Liver (tissue), 9 donors: ENCODE measurements around the gene TUBA4B. TPM values are rescaled to one million over a fixed set of nuclear protein-coding genes. Genes with fewer than 3 reads are reported as not detected.
A peak's percentile ranks its signal among the peaks of the same experiment; 100 is the strongest.

Experiments used
- DNase-seq: peaks from one replicate; pipeline ENCODE4 v3.0.0-alpha.2; 2017; ENCODE audit warnings: low spot score
- H3K27ac ChIP-seq, 2 donors: one replicate each; pipeline ENCODE4 v1.7.0; 2013; ENCODE audit warnings: inconsistent platforms in 2 of 2, low read length in 2 of 2, control low read depth in 1 of 2, low read depth in 1 of 2, mild to moderate bottlenecking in 1 of 2
- H3K27me3 ChIP-seq, 4 donors: one replicate each; pipeline versions ENCODE4 v1.6.1 to v1.7.0; 2013; ENCODE audit warnings: low read length in 3 of 4, inconsistent platforms in 1 of 4, mild to moderate bottlenecking in 1 of 4, moderate library complexity in 1 of 4; ENCODE audit not compliant: control insufficient read depth in 4 of 4, insufficient read depth in 4 of 4
- H3K36me3 ChIP-seq, 4 donors: one replicate each; pipeline versions ENCODE4 v1.6.1 to v1.7.0; 2013; ENCODE audit warnings: low read length in 3 of 4, mild to moderate bottlenecking in 3 of 4, low read depth in 1 of 4, moderate library complexity in 1 of 4; ENCODE audit not compliant: control insufficient read depth in 4 of 4, insufficient read depth in 3 of 4
- H3K4me1 ChIP-seq, 4 donors: one replicate each; pipeline versions ENCODE4 v1.6.1 to v1.7.0; 2013; ENCODE audit warnings: low read length in 3 of 4, mild to moderate bottlenecking in 3 of 4, moderate library complexity in 1 of 4; ENCODE audit not compliant: control insufficient read depth in 4 of 4, insufficient read depth in 4 of 4
- H3K4me3 ChIP-seq, 3 donors: one replicate each; pipeline versions ENCODE4 v1.6.1 to v1.7.0; 2013; ENCODE audit warnings: low read length in 3 of 3, control low read depth in 1 of 3, low read depth in 1 of 3, mild to moderate bottlenecking in 1 of 3
- H3K9ac ChIP-seq, 2 donors: one replicate each; pipeline ENCODE4 v1.7.0; 2013; ENCODE audit warnings: low read length in 2 of 2, mild to moderate bottlenecking in 2 of 2, moderate library complexity in 2 of 2, control low read depth in 1 of 2, low read depth in 1 of 2
- H3K9me3 ChIP-seq, 4 donors: one replicate each; pipeline versions ENCODE4 v1.6.1 to v1.7.0; 2013; ENCODE audit warnings: low read length in 3 of 4; ENCODE audit not compliant: control insufficient read depth in 4 of 4
- FOXA1 ChIP-seq: IDR thresholded peaks from 2 replicates; pipeline ENCODE4 v1.6.1; 2016; ENCODE audit warnings: antibody characterized with exemption
- FOXA2 ChIP-seq: IDR thresholded peaks from 2 replicates; pipeline ENCODE4 v1.6.1; 2016; ENCODE audit warnings: antibody characterized with exemption
- GABPA ChIP-seq, 2 donors: IDR thresholded peaks in 1 of 2; conservative IDR thresholded peaks in 1 of 2; 2 replicates each; pipeline ENCODE4 v1.6.1; 2016; ENCODE audit warnings: antibody characterized with exemption in 2 of 2, mild to moderate bottlenecking in 1 of 2, moderate library complexity in 1 of 2
- HNF4A ChIP-seq, 2 donors: conservative IDR thresholded peaks; 2 replicates each; pipeline ENCODE4 v1.6.1; 2016; ENCODE audit warnings: antibody characterized with exemption in 2 of 2, mild to moderate bottlenecking in 2 of 2
- JUND ChIP-seq, 2 donors: IDR thresholded peaks; 2 replicates each; pipeline ENCODE4 v1.6.1; 2016; ENCODE audit warnings: antibody characterized with exemption in 2 of 2
- NR2F2 ChIP-seq: IDR thresholded peaks from 2 replicates; pipeline ENCODE4 v1.6.1; 2016; ENCODE audit warnings: antibody characterized with exemption
- RAD21 ChIP-seq, 2 donors: IDR thresholded peaks; 2 replicates each; pipeline ENCODE4 v1.6.1; 2016; ENCODE audit warnings: antibody characterized with exemption in 2 of 2, mild to moderate bottlenecking in 2 of 2
- RXRA ChIP-seq, 2 donors: IDR thresholded peaks; 2 replicates each; pipeline ENCODE4 v1.6.1; 2017 to 2018; ENCODE audit warnings: antibody characterized with exemption in 2 of 2, mild to moderate bottlenecking in 1 of 2
- SP1 ChIP-seq: IDR thresholded peaks from 2 replicates; pipeline ENCODE4 v1.6.1; 2018; ENCODE audit warnings: antibody characterized with exemption, mild to moderate bottlenecking
- TAF1 ChIP-seq: conservative IDR thresholded peaks from 2 replicates; pipeline ENCODE4 v1.6.1; 2016; ENCODE audit warnings: antibody characterized with exemption, mild to moderate bottlenecking
- YY1 ChIP-seq: IDR thresholded peaks from 2 replicates; pipeline ENCODE4 v1.6.1; 2016; ENCODE audit warnings: antibody characterized with exemption, mild to moderate bottlenecking
- WGBS: extraction: QIAGEN DNeasy Blood & Tissue Kit; methylation state at CpG from one replicate; pipeline ENCODE4 v1.1.7; 2013; 5-methylcytosine and 5-hydroxymethylcytosine counted together
- polyA plus RNA-seq, 2 donors: library from polyadenylated mRNA; stranded (reverse) in 1 of 2; unstranded in 1 of 2; fragments of 200-250 nt in 1 of 2; fragments of >200 nt in 1 of 2; fragmentation: Nextera tagmentation in 1 of 2; extraction: Ambion mirVana in 1 of 2; gene quantifications; one replicate each; pipeline versions ENCODE4 v1.2.1 to v1.2.3, GENCODE V29; 2013 to 2015
- total RNA-seq, 2 donors: library from RNA; depleted of rRNA; stranded (reverse); fragments of >200 nt; gene quantifications; one replicate each; pipeline ENCODE4 v1.2.3, GENCODE V29; 2014
- TF ChIP-seq, protein P1 (sequence below): IDR thresholded peaks from 2 replicates; pipeline ENCODE4 v1.6.1; 2016; ENCODE audit warnings: antibody characterized with exemption
- TF ChIP-seq, protein P2 (sequence below): IDR thresholded peaks from 2 replicates; pipeline ENCODE4 v1.6.1; 2016; ENCODE audit warnings: antibody characterized with exemption, mild to moderate bottlenecking
- TF ChIP-seq, protein P3 (sequence below): IDR thresholded peaks from 2 replicates; pipeline ENCODE4 v1.6.1; 2016; ENCODE audit warnings: antibody characterized with exemption
- TF ChIP-seq, protein P4 (sequence below): IDR thresholded peaks from 2 replicates; pipeline ENCODE4 v1.6.1; 2016; ENCODE audit warnings: antibody characterized with exemption
- TF ChIP-seq, protein P5 (sequence below): fragments of 150-350 bp; IDR thresholded peaks from 2 replicates; pipeline ENCODE4 v1.5.1; 2017; ENCODE audit warnings: improper control_type of control experiment, low read depth, low read length; ENCODE audit not compliant: missing input control
- donor health status: healthy.
- donor health status: healthy.
- donor health status: healthy.
- donor health status: healthy.
- donor health status: healthy.

TUBA4B gene
- total and polyA plus RNA-seq, 4 donors: 0.08 to 0.20 (median 0.19) TPM; not detected in 1

DNA sequence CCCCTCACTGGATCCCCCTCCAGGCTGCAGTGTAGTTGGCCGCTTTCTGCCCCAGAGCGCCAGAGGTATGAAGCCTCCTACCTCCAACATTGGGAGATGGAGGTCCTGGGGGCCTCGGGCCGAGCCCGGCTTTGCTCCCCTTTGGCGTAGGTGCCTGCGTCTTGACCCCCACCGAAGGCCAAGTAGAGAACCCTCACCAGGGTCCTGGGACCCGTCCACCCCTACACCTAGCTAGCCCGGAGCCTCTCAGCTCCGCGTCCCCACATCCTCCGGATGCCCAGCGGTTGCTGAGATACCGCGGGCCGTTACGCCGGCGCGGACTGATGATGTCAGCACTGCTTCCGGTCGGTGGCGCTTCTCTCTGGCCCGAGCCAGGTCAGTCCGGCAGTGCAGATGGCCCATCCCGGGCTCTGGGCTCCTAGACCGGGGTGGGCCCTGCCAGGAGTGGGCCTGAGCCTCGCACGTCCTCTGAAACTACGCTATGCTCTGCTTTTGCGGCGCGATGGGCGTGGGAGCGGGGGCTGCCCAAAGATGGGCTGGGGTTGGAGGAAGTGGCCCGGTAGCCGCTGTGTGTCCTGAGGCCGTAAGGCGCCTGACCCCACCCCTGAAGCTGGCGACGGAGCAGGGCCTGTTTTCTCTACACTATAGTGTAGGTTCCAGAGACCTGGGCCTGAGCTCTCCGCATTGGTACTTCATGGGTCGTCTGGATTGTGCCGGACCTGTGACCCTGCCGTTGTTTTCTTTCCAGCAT lies 7.7 kb upstream of the TUBA4B start, which contains the start of the genes GLB1L and STK16:
Gene GLB1L, minus strand, starts transcription at position 297 of the 751 bp plus-strand sequence. CDS start 1,871 bp downstream, outside the sequence.
Gene STK16, plus strand, starts transcription at position 332 of the 751 bp plus-strand sequence. CDS start 521 bp downstream, outside the sequence.
- under 1% methylated on average over 46 of the region's 46 CpGs for WGBS
- Histone ChIP-seq H3K9ac (peak within 1 kb of the TSS; percentile 76 to 97), H3K9me3 (no peaks in the 10 kb centered on the region), H3K4me3 (peak within 1 kb of the TSS; percentile 70 to 95 (median 80)), H3K27ac (peak within 1 kb of the TSS; percentile 72 to 94), H3K27me3 (no peaks in the 10 kb centered on the region), H3K4me1 (peaks cover 11 to 63% (median 54%) of the 10 kb centered on the region in 4 donors), H3K36me3 (peaks cover 0 to under 1% (median 0%) of the 10 kb centered on the region in 4 donors)
- peak; percentile 97 for DNase-seq
- TF ChIP-seq TAF1: no peak
- peak; percentile 72 for TF ChIP-seq YY1
- TF ChIP-seq FOXA1: no peak
- TF ChIP-seq GABPA (IDR thresholded peaks at IDR 0.05 in 1 of 2, conservative IDR thresholded peaks at IDR 0.05 in 1 of 2): peak; percentile 75 to 94
- no peak for TF ChIP-seq FOXA2
- TF ChIP-seq, protein P1, sequence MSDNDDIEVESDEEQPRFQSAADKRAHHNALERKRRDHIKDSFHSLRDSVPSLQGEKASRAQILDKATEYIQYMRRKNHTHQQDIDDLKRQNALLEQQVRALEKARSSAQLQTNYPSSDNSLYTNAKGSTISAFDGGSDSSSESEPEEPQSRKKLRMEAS: peak; percentile 55
- no peak for TF ChIP-seq JUND (IDR thresholded peaks at IDR 0.05)
- peak in 1 of 2 donors; percentile 9 for TF ChIP-seq HNF4A (conservative IDR thresholded peaks at IDR 0.05)
- TF ChIP-seq SP1: no peak
- TF ChIP-seq RAD21 (IDR thresholded peaks at IDR 0.05): peak in 1 of 2 donors; percentile 42
- TF ChIP-seq, protein P2, sequence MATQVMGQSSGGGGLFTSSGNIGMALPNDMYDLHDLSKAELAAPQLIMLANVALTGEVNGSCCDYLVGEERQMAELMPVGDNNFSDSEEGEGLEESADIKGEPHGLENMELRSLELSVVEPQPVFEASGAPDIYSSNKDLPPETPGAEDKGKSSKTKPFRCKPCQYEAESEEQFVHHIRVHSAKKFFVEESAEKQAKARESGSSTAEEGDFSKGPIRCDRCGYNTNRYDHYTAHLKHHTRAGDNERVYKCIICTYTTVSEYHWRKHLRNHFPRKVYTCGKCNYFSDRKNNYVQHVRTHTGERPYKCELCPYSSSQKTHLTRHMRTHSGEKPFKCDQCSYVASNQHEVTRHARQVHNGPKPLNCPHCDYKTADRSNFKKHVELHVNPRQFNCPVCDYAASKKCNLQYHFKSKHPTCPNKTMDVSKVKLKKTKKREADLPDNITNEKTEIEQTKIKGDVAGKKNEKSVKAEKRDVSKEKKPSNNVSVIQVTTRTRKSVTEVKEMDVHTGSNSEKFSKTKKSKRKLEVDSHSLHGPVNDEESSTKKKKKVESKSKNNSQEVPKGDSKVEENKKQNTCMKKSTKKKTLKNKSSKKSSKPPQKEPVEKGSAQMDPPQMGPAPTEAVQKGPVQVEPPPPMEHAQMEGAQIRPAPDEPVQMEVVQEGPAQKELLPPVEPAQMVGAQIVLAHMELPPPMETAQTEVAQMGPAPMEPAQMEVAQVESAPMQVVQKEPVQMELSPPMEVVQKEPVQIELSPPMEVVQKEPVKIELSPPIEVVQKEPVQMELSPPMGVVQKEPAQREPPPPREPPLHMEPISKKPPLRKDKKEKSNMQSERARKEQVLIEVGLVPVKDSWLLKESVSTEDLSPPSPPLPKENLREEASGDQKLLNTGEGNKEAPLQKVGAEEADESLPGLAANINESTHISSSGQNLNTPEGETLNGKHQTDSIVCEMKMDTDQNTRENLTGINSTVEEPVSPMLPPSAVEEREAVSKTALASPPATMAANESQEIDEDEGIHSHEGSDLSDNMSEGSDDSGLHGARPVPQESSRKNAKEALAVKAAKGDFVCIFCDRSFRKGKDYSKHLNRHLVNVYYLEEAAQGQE: peak; percentile 62
- peak; percentile 33 for TF ChIP-seq NR2F2
- TF ChIP-seq, protein P3, sequence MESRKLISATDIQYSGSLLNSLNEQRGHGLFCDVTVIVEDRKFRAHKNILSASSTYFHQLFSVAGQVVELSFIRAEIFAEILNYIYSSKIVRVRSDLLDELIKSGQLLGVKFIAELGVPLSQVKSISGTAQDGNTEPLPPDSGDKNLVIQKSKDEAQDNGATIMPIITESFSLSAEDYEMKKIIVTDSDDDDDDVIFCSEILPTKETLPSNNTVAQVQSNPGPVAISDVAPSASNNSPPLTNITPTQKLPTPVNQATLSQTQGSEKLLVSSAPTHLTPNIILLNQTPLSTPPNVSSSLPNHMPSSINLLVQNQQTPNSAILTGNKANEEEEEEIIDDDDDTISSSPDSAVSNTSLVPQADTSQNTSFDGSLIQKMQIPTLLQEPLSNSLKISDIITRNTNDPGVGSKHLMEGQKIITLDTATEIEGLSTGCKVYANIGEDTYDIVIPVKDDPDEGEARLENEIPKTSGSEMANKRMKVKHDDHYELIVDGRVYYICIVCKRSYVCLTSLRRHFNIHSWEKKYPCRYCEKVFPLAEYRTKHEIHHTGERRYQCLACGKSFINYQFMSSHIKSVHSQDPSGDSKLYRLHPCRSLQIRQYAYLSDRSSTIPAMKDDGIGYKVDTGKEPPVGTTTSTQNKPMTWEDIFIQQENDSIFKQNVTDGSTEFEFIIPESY: peak; percentile 63
- TF ChIP-seq RXRA (IDR thresholded peaks at IDR 0.05): peak; percentile 50 to 68

DNA sequence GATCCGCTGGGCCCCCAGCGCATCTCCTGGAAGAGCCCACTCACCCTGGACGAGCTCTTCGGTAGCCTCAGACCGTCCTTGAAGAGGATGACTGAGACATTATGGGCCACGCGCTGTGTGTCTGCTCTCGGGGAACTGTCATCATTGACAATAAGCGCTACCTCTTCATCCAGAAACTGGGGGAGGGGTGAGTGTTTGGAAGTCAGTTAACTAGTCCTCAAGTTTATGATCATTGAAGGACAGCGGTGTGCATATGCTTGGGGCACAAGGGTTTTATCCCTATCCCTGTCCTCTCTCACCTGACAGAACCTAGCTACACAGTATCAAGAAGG lies 7.2 kb upstream of the TUBA4B start:
- H3K9ac ChIP-seq: peak overlapping the region; percentile 76 to 97
- H3K36me3 ChIP-seq: peaks cover 0 to 3% (median 0%) of the 10 kb centered on the region in 4 donors
- H3K9me3 ChIP-seq: no peaks in the 10 kb centered on the region
- peak overlapping the region; percentile 70 to 95 (median 80) for H3K4me3 ChIP-seq
- no peaks in the 10 kb centered on the region for H3K27me3 ChIP-seq
- H3K4me1 ChIP-seq: peaks cover 12 to 67% (median 57%) of the 10 kb centered on the region in 4 donors
- WGBS: 12% methylated on average over 10 of the region's 10 CpGs
- H3K27ac ChIP-seq: peak overlapping the region; percentile 72 to 94
- DNase-seq: no peak
- TF ChIP-seq FOXA2: no peak
- no peak for TF ChIP-seq RAD21 (IDR thresholded peaks at IDR 0.05)
- TF ChIP-seq, protein P4, sequence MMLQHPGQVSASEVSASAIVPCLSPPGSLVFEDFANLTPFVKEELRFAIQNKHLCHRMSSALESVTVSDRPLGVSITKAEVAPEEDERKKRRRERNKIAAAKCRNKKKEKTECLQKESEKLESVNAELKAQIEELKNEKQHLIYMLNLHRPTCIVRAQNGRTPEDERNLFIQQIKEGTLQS: no peak
- TF ChIP-seq, protein P5, sequence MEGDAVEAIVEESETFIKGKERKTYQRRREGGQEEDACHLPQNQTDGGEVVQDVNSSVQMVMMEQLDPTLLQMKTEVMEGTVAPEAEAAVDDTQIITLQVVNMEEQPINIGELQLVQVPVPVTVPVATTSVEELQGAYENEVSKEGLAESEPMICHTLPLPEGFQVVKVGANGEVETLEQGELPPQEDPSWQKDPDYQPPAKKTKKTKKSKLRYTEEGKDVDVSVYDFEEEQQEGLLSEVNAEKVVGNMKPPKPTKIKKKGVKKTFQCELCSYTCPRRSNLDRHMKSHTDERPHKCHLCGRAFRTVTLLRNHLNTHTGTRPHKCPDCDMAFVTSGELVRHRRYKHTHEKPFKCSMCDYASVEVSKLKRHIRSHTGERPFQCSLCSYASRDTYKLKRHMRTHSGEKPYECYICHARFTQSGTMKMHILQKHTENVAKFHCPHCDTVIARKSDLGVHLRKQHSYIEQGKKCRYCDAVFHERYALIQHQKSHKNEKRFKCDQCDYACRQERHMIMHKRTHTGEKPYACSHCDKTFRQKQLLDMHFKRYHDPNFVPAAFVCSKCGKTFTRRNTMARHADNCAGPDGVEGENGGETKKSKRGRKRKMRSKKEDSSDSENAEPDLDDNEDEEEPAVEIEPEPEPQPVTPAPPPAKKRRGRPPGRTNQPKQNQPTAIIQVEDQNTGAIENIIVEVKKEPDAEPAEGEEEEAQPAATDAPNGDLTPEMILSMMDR: no peak
- TF ChIP-seq FOXA1: no peak
- TF ChIP-seq GABPA (IDR thresholded peaks at IDR 0.05 in 1 of 2, conservative IDR thresholded peaks at IDR 0.05 in 1 of 2): no peak
- TF ChIP-seq, protein P1: no peak
- no peak for TF ChIP-seq SP1
- no peak for TF ChIP-seq JUND (IDR thresholded peaks at IDR 0.05)
- TF ChIP-seq YY1: no peak
- TF ChIP-seq, protein P3: no peak
- TF ChIP-seq TAF1: no peak
- TF ChIP-seq HNF4A (conservative IDR thresholded peaks at IDR 0.05): no peak
- TF ChIP-seq NR2F2: no peak
